Lung (tissue), 12 donors: Measurements from ENCODE around the gene LRRC55. TPM values are rescaled to one million over a fixed set of nuclear protein-coding genes. Genes with fewer than 3 reads are reported as not detected.
A peak's percentile ranks its signal among the peaks of the same experiment; 100 is the strongest.

Experiments used
- ATAC-seq: fragments of 200-7000 bp; cut with Tn5 transposase; one replicate; pipeline ENCODE4 v1.9.1; 2020; ENCODE audit warnings: moderate number of reproducible peaks; ENCODE audit not compliant: insufficient read depth, low FRiP score
- DNase-seq, 3 donors: peaks; one replicate each; pipeline ENCODE4 v3.0.0-alpha.2; 2013 to 2017
- H3K27ac ChIP-seq, 2 donors: one replicate each; pipeline ENCODE4 v1.5.1; 2013; ENCODE audit warnings: mild to moderate bottlenecking in 2 of 2, moderate library complexity in 2 of 2, control low read depth in 1 of 2, inconsistent platforms in 1 of 2, low read depth in 1 of 2, low read length in 1 of 2
- H3K27me3 ChIP-seq, 3 donors: one replicate each; pipeline ENCODE4 v1.5.1; 2013; ENCODE audit warnings: low read length in 2 of 3; ENCODE audit not compliant: control insufficient read depth in 3 of 3, insufficient read depth in 3 of 3
- H3K36me3 ChIP-seq, 4 donors: one replicate each; pipeline ENCODE4 v1.5.1; 2013; ENCODE audit warnings: low read length in 4 of 4, mild to moderate bottlenecking in 1 of 4, moderate library complexity in 1 of 4; ENCODE audit not compliant: control insufficient read depth in 4 of 4, insufficient read depth in 4 of 4
- H3K4me1 ChIP-seq, 5 donors: one replicate each; pipeline ENCODE4 v1.5.1; 2013; ENCODE audit warnings: low read length in 5 of 5, mild to moderate bottlenecking in 2 of 5, moderate library complexity in 1 of 5; ENCODE audit not compliant: control insufficient read depth in 5 of 5, insufficient read depth in 5 of 5
- H3K4me3 ChIP-seq: one replicate; pipeline ENCODE4 v1.5.1; 2013; ENCODE audit warnings: mild to moderate bottlenecking, control low read depth, moderate library complexity
- H3K9ac ChIP-seq, 2 donors: one replicate each; pipeline ENCODE4 v1.5.1; 2013; ENCODE audit warnings: low read length in 2 of 2, control low read depth in 1 of 2; ENCODE audit not compliant: insufficient read depth in 1 of 2
- H3K9me3 ChIP-seq, 4 donors: one replicate each; pipeline ENCODE4 v1.5.1; 2013; ENCODE audit warnings: low read length in 3 of 4, mild to moderate bottlenecking in 1 of 4, moderate library complexity in 1 of 4; ENCODE audit not compliant: control insufficient read depth in 4 of 4, insufficient read depth in 3 of 4
- CTCF ChIP-seq: IDR thresholded peaks from 2 replicates; pipeline ENCODE4 v1.5.1; 2012; ENCODE audit warnings: mild to moderate bottlenecking; ENCODE audit errors: control extremely low read depth, extremely low read depth
- whole genome bisulfite sequencing, 2 donors: extraction: QIAGEN DNeasy Blood & Tissue Kit; methylation state at CpG; one replicate each; pipeline ENCODE4 v1.1.7; 2013; 5-methylcytosine and 5-hydroxymethylcytosine counted together
- polyA plus RNA-seq, 2 donors: library from polyadenylated mRNA; stranded (reverse); fragments of 200-250 nt; gene quantifications; one replicate each; pipeline ENCODE4 v1.2.1, GENCODE V29; 2013
- total RNA-seq, 2 donors: library from RNA; depleted of rRNA in 1 of 2; stranded (reverse); fragments of >200 nt in 1 of 2; gene quantifications; one replicate each; pipeline ENCODE4 v1.2.1, GENCODE V29; 2014 to 2021
- donor health status: control.
- donor health status: control.
- donor health status: Bipolar disorder and iron deficiency.
- donor health status: healthy.
- donor health status: DM: yes; HTN: yes; CAD: no.

LRRC55 gene
- total and polyA plus RNA-seq, 4 donors, result 0.02 to 2.9 (median 0.09) TPM

GRCh38 chr11:57213342-57214097, 31.8 kb downstream of the LRRC55 start:
- no peak overlapping the region for H3K4me3 ChIP-seq
- no peak for ATAC-seq
- H3K4me1 ChIP-seq, result peaks cover 0 to 42% (median 16%) of the 10 kb centered on the region in 5 donors
- 18 to 20% methylated on average over 9 of the region's 9 CpGs for WGBS, 2 donors
- TF ChIP-seq CTCF, result no peak
- H3K27me3 ChIP-seq, result no peaks in the 10 kb centered on the region
- no peaks in the 10 kb centered on the region for H3K36me3 ChIP-seq
- no peak overlapping the region for H3K9ac ChIP-seq
- peak overlapping the region; percentile 56 to 57 for H3K27ac ChIP-seq
- peaks cover 0 to 2% (median 0%) of the 10 kb centered on the region in 4 donors for H3K9me3 ChIP-seq
- DNase-seq, result peak; percentile 87 to 96 (median 94)

- Histone ChIP-seq H3K9me3 (peaks cover 0 to 2% (median 0%) of the 10 kb centered on the region in 4 donors), H3K27ac (peak overlapping the region; percentile 35 to 46), H3K36me3 (no peaks in the 10 kb centered on the region), H3K27me3 (no peaks in the 10 kb centered on the region), H3K9ac (no peak overlapping the region), H3K4me1 (peaks cover 0 to 42% (median 16%) of the 10 kb centered on the region in 5 donors), H3K4me3 (no peak overlapping the region)
- WGBS, 2 donors, result 53 to 54% methylated on average over 2 of the region's 2 CpGs
- peak; percentile 62 to 83 (median 80) for DNase-seq
- TF ChIP-seq CTCF, result no peak
- ATAC-seq, result no peak
These were observed 32.3 kb downstream of the LRRC55 start for GRCh38 chr11:57214098-57214417.

GRCh38 chr11:57214494-57214893, 32.7 kb downstream of the LRRC55 start:
- no peak for ATAC-seq
- no peaks in the 10 kb centered on the region for H3K36me3 ChIP-seq
- peak; percentile 36 to 63 (median 59) for DNase-seq

More at GRCh38 chr11:57214494-57214893, 32.7 kb downstream of the LRRC55 start:
- 40 to 83% methylated on average over 3 of the region's 3 CpGs for WGBS, 2 donors
- Histone ChIP-seq H3K27ac (no peak overlapping the region), H3K4me1 (peaks cover 0 to 46% (median 18%) of the 10 kb centered on the region in 5 donors), H3K27me3 (no peaks in the 10 kb centered on the region), H3K4me3 (no peak overlapping the region), H3K9me3 (peaks cover 0 to 2% (median 0%) of the 10 kb centered on the region in 4 donors), H3K9ac (no peak overlapping the region)
- TF ChIP-seq CTCF, result no peak
